NCI-H2227 (cell line): ENCODE results near the gene CMIP.

Source experiments
- DNase-seq: peaks from one replicate; lab custom pipeline; 2025; ENCODE audit not compliant: unreplicated experiment; lab: John Stamatoyannopoulos, UW

CMIP gene

GRCh38 chr16:81461243-81461642 is 16.6 kb downstream of the CMIP start:
- DNase-seq = no peak

- no peak for DNase-seq
These were observed 17.2 kb downstream of the CMIP start for GRCh38 chr16:81461766-81462165.

GRCh38 chr16:81462683-81463082 is 18.1 kb downstream of the CMIP start:
- DNase-seq = no peak

- no peak for DNase-seq
These were observed 18.8 kb downstream of the CMIP start for GRCh38 chr16:81463296-81463890.

GRCh38 chr16:81464279-81464678 is 19.7 kb downstream of the CMIP start:
- DNase-seq = no peak

GRCh38 chr16:81465375-81465943 is 20.9 kb downstream of the CMIP start:
- DNase-seq = no peak

- no peak for DNase-seq
These were observed 21.9 kb downstream of the CMIP start for GRCh38 chr16:81466356-81466980.

GRCh38 chr16:81467072-81467471 is 22.5 kb downstream of the CMIP start:
- DNase-seq = no peak

GRCh38 chr16:81467815-81468214 is 23.2 kb downstream of the CMIP start:
- no peak for DNase-seq

GRCh38 chr16:81468269-81468902 is 23.8 kb downstream of the CMIP start:
- DNase-seq = no peak

- DNase-seq = no peak
These were observed 24.6 kb downstream of the CMIP start for GRCh38 chr16:81469183-81469677.

GRCh38 chr16:81469710-81470535 is 25.3 kb downstream of the CMIP start:
- DNase-seq = no peak

- DNase-seq = no peak
These were observed 26.4 kb downstream of the CMIP start for GRCh38 chr16:81470796-81471636.

- DNase-seq = no peak
These were observed 27.3 kb downstream of the CMIP start for GRCh38 chr16:81471882-81472281.

- no peak for DNase-seq
These were observed 27.8 kb downstream of the CMIP start for GRCh38 chr16:81472391-81472790.

- DNase-seq = no peak
These were observed 28.5 kb downstream of the CMIP start for GRCh38 chr16:81473066-81473488.

- no peak for DNase-seq
These were observed 28.9 kb downstream of the CMIP start for GRCh38 chr16:81473558-81473957.

- DNase-seq = no peak
These were observed 29.7 kb downstream of the CMIP start for GRCh38 chr16:81473969-81474959.
